GM06990 (cell line): ENCODE data around the gene TTPAL.

Experiments
- DNase-seq: peaks from one replicate; pipeline ENCODE4 v3.0.0-alpha.2; 2011; ENCODE audit not compliant: insufficient read length; ENCODE audit errors: extremely low read depth
- H3K27me3 ChIP-seq: replicated peaks from 2 replicates; pipeline ENCODE4 v1.6.0; 2011; ENCODE audit warnings: low read length; ENCODE audit not compliant: control insufficient read depth, insufficient read depth
- H3K36me3 ChIP-seq: 2 replicates; pipeline ENCODE4 v1.5.1; 2011; ENCODE audit warnings: low read length; ENCODE audit not compliant: control insufficient read depth, insufficient read depth
- H3K4me3 ChIP-seq: replicated peaks from 2 replicates; pipeline ENCODE4 v1.5.1; 2011; ENCODE audit warnings: low read depth, mild to moderate bottlenecking, control low read depth, low read length
- TF ChIP-seq, protein P1 (sequence below): IDR thresholded peaks from 2 replicates; pipeline ENCODE4 v1.5.1; 2011; ENCODE audit warnings: low read length, control low read depth, mild to moderate bottlenecking, inconsistent platforms; ENCODE audit not compliant: insufficient read depth, poor library complexity, severe bottlenecking

Gene TTPAL

DNA sequence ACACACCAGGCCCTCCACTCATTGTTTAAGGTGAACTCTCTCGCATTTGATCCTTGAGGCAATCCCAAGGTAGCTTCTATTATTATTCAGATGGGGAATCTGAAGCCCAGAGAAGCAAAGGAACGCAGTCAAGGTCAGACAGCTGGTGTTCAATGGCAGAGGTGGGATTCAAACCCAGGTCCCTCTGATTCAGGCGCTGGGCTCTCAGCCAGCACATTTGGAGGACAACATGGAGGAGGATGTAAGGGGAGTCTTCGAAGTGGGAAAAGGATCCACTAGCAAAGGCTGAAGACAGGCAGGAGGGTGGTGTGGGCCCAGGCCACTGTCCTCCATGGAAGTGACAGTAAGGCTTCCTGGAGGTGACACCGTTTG is 13.9 kb upstream of the TTPAL start:
- no peak overlapping the region for H3K4me3 ChIP-seq
- H3K36me3 ChIP-seq, result no peaks in the 10 kb centered on the region
- no peak for DNase-seq
- TF ChIP-seq, protein P1, sequence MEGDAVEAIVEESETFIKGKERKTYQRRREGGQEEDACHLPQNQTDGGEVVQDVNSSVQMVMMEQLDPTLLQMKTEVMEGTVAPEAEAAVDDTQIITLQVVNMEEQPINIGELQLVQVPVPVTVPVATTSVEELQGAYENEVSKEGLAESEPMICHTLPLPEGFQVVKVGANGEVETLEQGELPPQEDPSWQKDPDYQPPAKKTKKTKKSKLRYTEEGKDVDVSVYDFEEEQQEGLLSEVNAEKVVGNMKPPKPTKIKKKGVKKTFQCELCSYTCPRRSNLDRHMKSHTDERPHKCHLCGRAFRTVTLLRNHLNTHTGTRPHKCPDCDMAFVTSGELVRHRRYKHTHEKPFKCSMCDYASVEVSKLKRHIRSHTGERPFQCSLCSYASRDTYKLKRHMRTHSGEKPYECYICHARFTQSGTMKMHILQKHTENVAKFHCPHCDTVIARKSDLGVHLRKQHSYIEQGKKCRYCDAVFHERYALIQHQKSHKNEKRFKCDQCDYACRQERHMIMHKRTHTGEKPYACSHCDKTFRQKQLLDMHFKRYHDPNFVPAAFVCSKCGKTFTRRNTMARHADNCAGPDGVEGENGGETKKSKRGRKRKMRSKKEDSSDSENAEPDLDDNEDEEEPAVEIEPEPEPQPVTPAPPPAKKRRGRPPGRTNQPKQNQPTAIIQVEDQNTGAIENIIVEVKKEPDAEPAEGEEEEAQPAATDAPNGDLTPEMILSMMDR, result no peak
- no peaks in the 10 kb centered on the region; the same call in none of the 2 replicates for H3K27me3 ChIP-seq

- Histone ChIP-seq H3K4me3 (no peak overlapping the region), H3K36me3 (no peaks in the 10 kb centered on the region), H3K27me3 (no peaks in the 10 kb centered on the region; the same call in none of the 2 replicates)
- TF ChIP-seq, protein P1, result no peak
- DNase-seq, result no peak
Observed at GRCh38 chr20:44463466-44463865, 12.2 kb upstream of the TTPAL start.

GRCh38 chr20:44464514-44464913 is 11.2 kb upstream of the TTPAL start:
- no peak overlapping the region for H3K4me3 ChIP-seq
- no peaks in the 10 kb centered on the region for H3K36me3 ChIP-seq
- DNase-seq, result no peak
- TF ChIP-seq, protein P1, result no peak
- no peaks in the 10 kb centered on the region; the same call in none of the 2 replicates for H3K27me3 ChIP-seq

DNA sequence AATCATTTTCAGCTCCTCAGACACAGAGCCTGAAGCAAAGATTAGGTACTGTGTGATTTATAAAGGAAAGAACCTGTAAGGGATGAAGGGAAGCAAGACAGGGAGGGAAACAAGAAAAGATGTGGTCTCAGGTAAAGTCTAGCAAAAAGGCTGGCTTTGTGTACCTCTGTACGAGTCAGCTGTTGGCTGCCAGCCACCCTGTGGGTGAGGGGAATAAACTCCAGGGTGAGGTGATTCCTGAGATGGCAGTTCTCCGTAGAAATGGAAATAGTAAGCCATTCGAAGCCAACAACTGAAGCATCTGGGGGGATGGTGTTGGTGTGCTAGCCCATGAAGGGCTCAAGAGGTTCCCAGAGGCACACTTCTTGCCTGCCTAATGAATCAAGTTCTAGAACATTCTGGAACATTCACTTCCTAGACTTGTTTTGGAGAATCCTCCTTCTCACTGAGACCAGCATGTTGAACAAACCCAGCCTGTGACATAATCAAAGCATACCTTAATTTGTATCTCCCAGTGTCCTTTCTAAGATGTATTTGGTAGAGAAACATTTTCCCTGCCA is 10.6 kb upstream of the TTPAL start:
- TF ChIP-seq, protein P1, result no peak
- Histone ChIP-seq H3K36me3 (no peaks in the 10 kb centered on the region), H3K4me3 (no peak overlapping the region), H3K27me3 (no peaks in the 10 kb centered on the region; the same call in none of the 2 replicates)
- DNase-seq, result no peak

DNA sequence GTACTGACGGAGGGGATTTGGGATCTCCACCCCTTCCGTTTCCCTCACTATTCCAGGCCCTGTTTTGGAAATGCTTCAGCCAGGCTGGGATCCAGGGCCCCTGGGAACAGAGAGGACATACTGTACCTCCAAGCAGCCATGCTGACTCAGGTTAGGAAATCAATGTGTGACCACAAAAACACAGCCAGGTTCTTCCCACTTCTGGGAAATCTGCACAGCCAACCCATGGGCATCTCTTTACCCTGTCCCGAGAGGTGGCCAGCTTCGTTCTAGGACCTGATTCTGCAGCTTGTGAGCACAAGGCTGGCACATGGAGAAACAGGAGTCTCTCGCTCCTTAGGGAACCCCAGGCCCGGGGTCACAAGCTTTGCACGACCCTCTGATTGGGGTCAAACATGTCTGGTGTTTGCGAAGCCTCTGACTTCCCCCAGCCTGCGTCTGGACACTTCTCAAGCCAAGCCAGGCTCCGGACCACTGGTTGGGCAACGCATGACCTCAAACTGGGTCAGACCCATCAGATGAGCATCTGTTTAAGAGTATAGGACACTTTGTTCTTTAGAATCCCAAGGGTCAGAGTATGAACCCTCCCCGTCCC is 8.3 kb upstream of the TTPAL start:
- H3K4me3 ChIP-seq, result no peak overlapping the region
- DNase-seq, result no peak
- TF ChIP-seq, protein P1, result no peak
- no peaks in the 10 kb centered on the region for H3K36me3 ChIP-seq
- no peaks in the 10 kb centered on the region; the same call in 1 of the 2 replicates for H3K27me3 ChIP-seq
